ENCODE results near the gene HOXA9. TPM values are rescaled to one million over a fixed set of nuclear protein-coding genes. Genes with fewer than 3 reads are reported as not detected.

HOXA9 gene
- polyA plus RNA-seq, 6 donors from 2014 or later, result not detected

GRCh38 chr7:27122077-27122910 lies 43.0 kb downstream of the HOXA9 start:
- Mint-ChIP-seq H3K36me3 (no peaks in the 10 kb centered on the region), H3K4me3 (peak overlapping the region in 1 of 8 donors; percentile 22), H3K27me3 (peaks cover 6 to 56% (median 47%) of the 10 kb centered on the region in 3 donors), H3K27ac (no peak overlapping the region), H3K9me3 (no peaks in the 10 kb centered on the region), H3K4me1 (no peaks in the 10 kb centered on the region)
- ATAC-seq (ENCODE audit: low read depth in 2 of 2) (no peak), DNase-seq (no peak)

GRCh38 chr7:27121684-27122076 lies 43.7 kb downstream of the HOXA9 start:
- no peak for DNase-seq
- H3K27ac Mint-ChIP-seq, result no peak overlapping the region
- peaks cover 6 to 53% (median 41%) of the 10 kb centered on the region in 3 donors for H3K27me3 Mint-ChIP-seq
- no peaks in the 10 kb centered on the region for H3K4me1 Mint-ChIP-seq
- no peaks in the 10 kb centered on the region for H3K9me3 Mint-ChIP-seq
- ATAC-seq (ENCODE audit: low read depth in 2 of 2), result no peak
- no peak overlapping the region for H3K4me3 Mint-ChIP-seq
- no peaks in the 10 kb centered on the region for H3K36me3 Mint-ChIP-seq

GRCh38 chr7:27119412-27119911 lies 45.9 kb downstream of the HOXA9 start:
- Mint-ChIP-seq H3K4me3 (no peak overlapping the region), H3K4me1 (no peaks in the 10 kb centered on the region), H3K27ac (no peak overlapping the region), H3K27me3 (peaks cover 0 to 38% (median 19%) of the 10 kb centered on the region in 3 donors), H3K36me3 (no peaks in the 10 kb centered on the region), H3K9me3 (no peaks in the 10 kb centered on the region)
- no peak for DNase-seq
- no peak for ATAC-seq (ENCODE audit: low read depth in 2 of 2)

DNA sequence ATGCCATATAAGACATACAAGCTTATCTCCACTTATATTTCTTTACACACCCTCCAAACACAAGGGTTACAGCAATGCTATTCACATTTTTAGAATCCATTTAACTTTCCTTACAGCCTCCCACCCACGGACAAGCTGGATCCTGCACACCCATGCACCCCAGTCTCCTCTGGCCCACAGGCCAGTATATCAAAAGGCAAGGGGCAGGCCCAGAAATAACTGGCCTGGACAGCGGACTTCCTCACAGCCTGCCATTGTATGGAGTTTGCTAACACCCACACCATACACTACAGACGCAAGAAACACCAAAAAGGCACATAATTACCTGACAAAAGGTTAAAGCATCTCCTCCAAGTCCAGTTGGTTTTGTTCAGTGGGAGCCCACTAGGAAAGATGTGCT lies 46.8 kb downstream of the HOXA9 start:
- Mint-ChIP-seq H3K4me3 (no peak overlapping the region), H3K4me1 (no peaks in the 10 kb centered on the region), H3K27ac (no peak overlapping the region), H3K27me3 (peaks cover 0 to 29% (median 10%) of the 10 kb centered on the region in 3 donors), H3K36me3 (no peaks in the 10 kb centered on the region), H3K9me3 (no peaks in the 10 kb centered on the region)
- ATAC-seq (ENCODE audit: low read depth in 2 of 2), result no peak
- DNase-seq, result no peak

- DNase-seq (no peak), ATAC-seq (ENCODE audit: low read depth in 2 of 2) (no peak)
- no peak overlapping the region for H3K4me3 Mint-ChIP-seq
- H3K9me3 Mint-ChIP-seq, result no peaks in the 10 kb centered on the region
- no peaks in the 10 kb centered on the region for H3K36me3 Mint-ChIP-seq
- peaks cover 0 to 25% (median 7%) of the 10 kb centered on the region in 3 donors for H3K27me3 Mint-ChIP-seq
- H3K4me1 Mint-ChIP-seq, result no peaks in the 10 kb centered on the region
- no peak overlapping the region for H3K27ac Mint-ChIP-seq
These were observed 47.3 kb downstream of the HOXA9 start for GRCh38 chr7:27117887-27118491.

- Mint-ChIP-seq H3K27me3 (peaks cover 0 to 27% (median 7%) of the 10 kb centered on the region in 3 donors), H3K27ac (no peak overlapping the region), H3K9me3 (no peaks in the 10 kb centered on the region), H3K4me3 (no peak overlapping the region), H3K4me1 (no peaks in the 10 kb centered on the region), H3K36me3 (no peaks in the 10 kb centered on the region)
- DNase-seq (no peak), ATAC-seq (ENCODE audit: low read depth in 2 of 2) (no peak)
These were observed 48.1 kb downstream of the HOXA9 start for GRCh38 chr7:27116962-27117886.

DNA sequence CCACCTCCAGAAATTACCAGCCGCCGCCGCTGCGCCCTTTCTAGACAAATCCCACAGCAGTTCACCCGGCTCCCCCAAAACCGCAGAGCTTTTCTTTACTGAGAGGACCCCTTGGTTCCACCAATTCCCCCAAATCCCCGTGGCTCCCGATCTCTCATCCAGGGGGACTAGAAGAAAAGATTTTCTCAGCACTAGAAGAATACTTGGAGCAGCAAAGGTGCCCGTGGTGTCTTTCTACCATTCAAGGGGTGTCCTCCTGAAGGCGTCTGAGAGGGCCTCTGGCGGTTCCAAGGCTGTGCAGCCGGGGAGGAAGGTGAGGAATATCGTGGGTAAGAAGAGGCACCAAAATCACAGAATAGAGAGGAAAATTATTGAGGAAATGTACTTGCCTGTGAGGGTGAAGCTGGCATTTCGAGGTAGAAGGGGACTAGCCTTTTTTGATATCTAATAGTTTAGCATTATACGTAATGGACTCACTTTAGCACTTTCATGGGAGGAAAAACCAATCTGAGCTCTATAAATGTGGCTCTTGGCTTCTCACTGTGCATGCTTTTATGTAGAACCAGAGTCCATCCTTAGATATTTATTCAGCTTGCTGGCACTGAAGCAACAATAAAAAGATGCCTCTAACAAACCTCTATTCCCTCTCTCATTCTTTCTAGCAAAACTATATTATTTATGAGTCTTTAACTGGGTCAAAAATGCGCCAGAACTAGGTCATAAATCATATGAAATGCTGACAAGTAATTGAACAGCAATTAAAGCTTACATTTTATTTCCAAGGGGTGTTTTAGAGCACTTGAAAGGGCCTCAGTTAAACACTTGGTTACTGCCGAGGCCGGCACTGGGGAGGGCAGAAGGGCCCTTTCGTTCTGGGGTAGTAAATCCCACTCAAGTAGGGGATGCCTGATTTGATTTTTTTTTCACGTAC lies 49.0 kb downstream of the HOXA9 start:
- Mint-ChIP-seq H3K4me3 (no peak overlapping the region), H3K9me3 (no peaks in the 10 kb centered on the region), H3K27me3 (peaks cover 0 to 35% (median 7%) of the 10 kb centered on the region in 3 donors), H3K36me3 (no peaks in the 10 kb centered on the region), H3K4me1 (no peaks in the 10 kb centered on the region), H3K27ac (no peak overlapping the region)
- ATAC-seq (ENCODE audit: low read depth in 2 of 2) (no peak), DNase-seq (no peak)

DNA sequence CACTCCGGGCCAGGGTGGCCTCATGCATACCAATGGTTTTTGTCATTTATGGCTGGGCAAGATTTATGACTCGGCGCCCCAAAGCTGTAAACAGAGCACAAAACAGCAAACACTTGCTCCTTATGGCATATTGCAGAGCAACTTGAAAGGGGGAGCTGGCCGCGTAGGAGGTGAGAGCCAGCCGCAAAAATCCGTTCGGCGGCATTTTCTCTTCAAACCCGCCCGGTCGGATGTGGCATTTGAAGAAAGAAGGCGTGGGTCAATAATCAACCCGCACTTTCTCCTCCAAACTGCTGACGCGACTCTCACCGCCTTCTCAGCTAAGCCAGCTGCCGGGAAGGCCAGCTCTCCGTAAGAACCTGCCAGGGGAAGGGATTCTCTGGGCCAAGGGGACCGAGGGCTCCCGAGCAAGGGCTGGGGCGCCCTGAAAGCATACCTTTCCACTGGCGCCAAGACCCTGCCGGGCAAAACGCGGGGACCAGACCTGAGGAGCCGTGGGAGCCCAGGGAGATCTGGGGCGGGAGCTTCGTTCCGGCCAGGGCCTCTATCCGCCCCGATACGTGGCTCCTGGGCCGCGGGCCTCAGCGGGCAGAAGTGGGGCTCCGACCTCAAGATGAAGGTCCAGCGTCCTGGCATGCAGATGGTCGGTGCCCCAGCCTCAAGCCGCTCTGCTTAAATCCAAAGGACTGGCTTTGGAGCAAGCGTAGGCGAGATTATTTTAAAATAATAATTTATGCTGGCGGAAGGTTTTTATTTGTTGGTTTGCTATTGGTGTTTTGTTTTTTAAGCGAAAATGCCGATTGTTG lies 49.9 kb downstream of the HOXA9 start:
- Mint-ChIP-seq H3K27me3 (peaks cover 0 to 41% (median 7%) of the 10 kb centered on the region in 3 donors), H3K4me3 (no peak overlapping the region), H3K27ac (peak overlapping the region in 1 of 6 donors; percentile 63), H3K9me3 (no peaks in the 10 kb centered on the region), H3K36me3 (no peaks in the 10 kb centered on the region), H3K4me1 (no peaks in the 10 kb centered on the region)
- ATAC-seq (ENCODE audit: low read depth in 2 of 2) (no peak), DNase-seq (no peak)

DNA sequence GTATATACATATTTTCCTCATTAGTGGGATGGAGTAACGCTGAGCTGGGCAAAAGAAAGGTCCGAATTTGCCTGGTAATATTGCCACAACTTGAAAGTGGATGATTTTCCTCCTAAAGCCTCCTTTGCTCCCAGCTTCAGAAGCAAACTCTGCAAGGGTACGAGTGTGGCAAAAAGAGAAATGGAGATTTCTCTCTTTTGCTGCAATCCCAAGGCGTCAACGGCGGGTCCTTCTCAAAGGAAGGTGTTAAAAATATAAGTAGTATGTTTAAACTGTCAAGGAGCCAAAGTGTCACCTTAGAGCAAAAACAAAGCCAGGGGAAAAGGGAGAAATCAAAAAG lies 50.5 kb downstream of the HOXA9 start:
- no peak overlapping the region for H3K27ac Mint-ChIP-seq
- no peak for ATAC-seq (ENCODE audit: low read depth in 2 of 2)
- H3K4me3 Mint-ChIP-seq, result no peak overlapping the region
- H3K4me1 Mint-ChIP-seq, result no peaks in the 10 kb centered on the region
- no peaks in the 10 kb centered on the region for H3K36me3 Mint-ChIP-seq
- H3K27me3 Mint-ChIP-seq, result peaks cover 0 to 44% (median 7%) of the 10 kb centered on the region in 3 donors
- DNase-seq, result no peak
- no peaks in the 10 kb centered on the region for H3K9me3 Mint-ChIP-seq

- Mint-ChIP-seq H3K36me3 (no peaks in the 10 kb centered on the region), H3K4me1 (no peaks in the 10 kb centered on the region), H3K27ac (no peak overlapping the region), H3K27me3 (peaks cover 0 to 44% (median 7%) of the 10 kb centered on the region in 3 donors), H3K9me3 (no peaks in the 10 kb centered on the region), H3K4me3 (no peak overlapping the region)
- no peak for ATAC-seq (ENCODE audit: low read depth in 2 of 2)
- DNase-seq, result no peak
These were observed 51.2 kb downstream of the HOXA9 start for GRCh38 chr7:27113991-27114769.

All from naive B cell (primary cell).